ENCODE measurements around the gene FNTB. TPM values are rescaled to one million over a fixed set of nuclear protein-coding genes. Genes with fewer than 3 reads are reported as not detected.

The FNTB gene
- total and polyA plus RNA-seq, 9 of the 15 experiments (the other 6 are each of a cell fraction or from before 2014, with no cell fraction given), result 6.9 to 23.2 (median 12.2) TPM

GRCh38 chr14:64939817-64940190, 46.9 kb upstream of the FNTB start:
- Histone ChIP-seq H4K20me1 (replicated peaks; ENCODE audit: control insufficient read depth, insufficient read depth, low read length) (no peaks in the 10 kb centered on the region), H3K4me3 (no peak overlapping the region), H3K9ac (ENCODE audit: insufficient read depth in 1 of 2, low read depth in 2 of 2, low read length in 2 of 2) (no peak overlapping the region), H3K27me3 (ENCODE audit: control insufficient read depth in 2 of 2, insufficient read depth in 2 of 2, low read length in 2 of 2) (no peaks in the 10 kb centered on the region), H3K9me3 (replicated peaks; ENCODE audit: control insufficient read depth, insufficient read depth, low read depth, low read length) (no peaks in the 10 kb centered on the region), H2AFZ (ENCODE audit: low read depth, low read length) (no peak overlapping the region), H3K36me3 (ENCODE audit: control insufficient read depth, insufficient read depth, low read length) (peaks cover 5% of the 10 kb centered on the region; the same call in 1 of the 3 replicates), H3K9me1 (ENCODE audit: control insufficient read depth, insufficient read depth, low read length) (no peaks in the 10 kb centered on the region), H3K27ac (ENCODE audit: extremely low read depth, low read depth, low read length) (no peak overlapping the region), H3K4me1 (replicated peaks in 1 of 2; ENCODE audit: control insufficient read depth in 2 of 2, insufficient read depth in 2 of 2, low read length in 2 of 2) (no peaks in the 10 kb centered on the region; a peak in 1 of 5 replicates), H3K4me2 (ENCODE audit: insufficient read depth, low read length) (no peak overlapping the region), H3K79me2 (ENCODE audit: control insufficient read depth, insufficient read depth, low read length) (no peaks in the 10 kb centered on the region)
- DNase-seq (ENCODE audit: extremely low read depth in 1 of 4, low spot score in 3 of 4) (no peak), ATAC-seq (no peak), FAIRE-seq (no peak)
- in situ Hi-C loops (cut with MboI), result no loop called here
- TF ChIP-seq MCM3 (IDR thresholded peaks at IDR 0.05), result no peak
- TF ChIP-seq KLF1 (tag; IDR thresholded peaks at IDR 0.05), result no peak
- no peak for TF ChIP-seq HDAC2 (IDR thresholded peaks at IDR 0.05)
- no peak for TF ChIP-seq RBM22 (IDR thresholded peaks at IDR 0.05; ENCODE audit: low read depth, low read length, poor library complexity, severe bottlenecking)
- TF ChIP-seq STAT5B (CRISPR knock-in tag; IDR thresholded peaks at IDR 0.05), result no peak
- no peak for TF ChIP-seq ZBTB33 (CRISPR knock-in tag; IDR thresholded peaks at IDR 0.05)
- TF ChIP-seq ZNF57 (CRISPR knock-in tag; IDR thresholded peaks at IDR 0.05), result no peak
- 40% methylated on average over 1 of the region's 3 CpGs for WGBS (ENCODE audit: insufficient coverage, low coverage, missing lambda C conversion rate)
- no TSS peak for BruUV-seq (replicated peaks)
- intact Hi-C loops (cut with micrococcal nuclease), result no loop called here
- POLR2A ChIA-PET, result no interaction called here
- CTCF ChIA-PET (ENCODE audit: low intra/inter-chr PET ratio), result no interaction called here

All from K562 (cell line).